Stimulated activated CD4-positive, alpha-beta T cell treated with anti-CD3 and anti-CD28 coated beads, Interleukin-4, amount 100 ng/mL, for 4 hours (primary cell): Measurements from ENCODE around the gene ST14.
A peak's percentile ranks its signal among the peaks of the same experiment; 100 is the strongest.
"Not testable (repeated sequence)": the region's sequence is repeated elsewhere in the genome, so short reads cannot be mapped to it uniquely, and the experiment has no call there.

Experiments used
- DNase-seq, 2 experiments: peaks; one replicate each; pipeline ENCODE4 v3.0.0-alpha.2; 2020

The ST14 gene

DNA sequence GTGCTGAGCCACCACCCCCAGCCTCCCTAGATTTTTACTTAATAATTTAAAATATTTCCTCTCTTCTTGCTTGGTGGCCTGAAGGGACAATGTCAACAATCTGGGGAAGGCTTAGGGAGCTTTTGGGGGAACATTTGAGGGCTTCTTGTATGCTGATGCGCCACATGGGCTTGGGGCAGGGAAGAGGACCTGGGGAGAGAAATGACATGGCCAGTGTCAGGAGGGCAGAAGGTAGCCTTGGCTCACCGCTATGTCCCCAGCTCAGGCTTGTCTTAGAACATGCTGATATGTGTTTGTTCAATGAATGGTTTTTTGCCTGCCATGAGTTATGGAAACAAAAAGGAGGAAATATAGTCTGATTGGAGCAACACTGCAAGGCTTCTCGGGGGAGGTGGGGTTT, 51.6 kb downstream of the ST14 start:
- no peak for DNase-seq

DNA sequence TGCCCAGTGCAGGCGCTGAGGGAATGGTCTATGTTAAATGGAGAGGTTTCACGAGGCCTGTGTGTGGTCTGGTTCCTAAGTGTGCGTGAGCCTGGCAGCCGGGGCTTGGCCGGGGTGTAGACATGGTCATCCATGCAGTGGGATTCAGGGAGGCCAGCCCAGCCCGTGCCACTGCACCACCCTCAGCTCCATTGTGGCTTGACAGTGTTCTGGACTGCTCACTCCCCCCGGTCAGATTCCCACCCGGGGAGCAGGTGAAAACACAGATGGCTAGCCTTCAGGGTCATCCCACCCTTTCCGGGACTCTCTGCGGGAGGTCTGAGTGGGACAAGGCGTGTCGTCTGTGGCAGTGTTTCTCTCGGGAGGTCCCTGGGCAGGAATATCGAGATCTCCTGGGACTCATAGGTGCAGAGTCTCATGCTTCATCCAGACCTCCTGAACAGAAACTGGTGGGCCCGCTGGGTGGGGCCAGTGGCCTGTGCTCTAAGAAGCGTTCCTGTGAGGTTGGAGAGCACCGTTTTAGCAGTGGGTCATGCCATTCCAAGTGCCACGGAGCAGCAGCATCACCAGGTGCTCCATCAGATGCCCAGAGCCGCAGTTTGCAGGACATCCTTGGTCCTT, 52.3 kb downstream of the ST14 start:
- DNase-seq = no peak

DNA sequence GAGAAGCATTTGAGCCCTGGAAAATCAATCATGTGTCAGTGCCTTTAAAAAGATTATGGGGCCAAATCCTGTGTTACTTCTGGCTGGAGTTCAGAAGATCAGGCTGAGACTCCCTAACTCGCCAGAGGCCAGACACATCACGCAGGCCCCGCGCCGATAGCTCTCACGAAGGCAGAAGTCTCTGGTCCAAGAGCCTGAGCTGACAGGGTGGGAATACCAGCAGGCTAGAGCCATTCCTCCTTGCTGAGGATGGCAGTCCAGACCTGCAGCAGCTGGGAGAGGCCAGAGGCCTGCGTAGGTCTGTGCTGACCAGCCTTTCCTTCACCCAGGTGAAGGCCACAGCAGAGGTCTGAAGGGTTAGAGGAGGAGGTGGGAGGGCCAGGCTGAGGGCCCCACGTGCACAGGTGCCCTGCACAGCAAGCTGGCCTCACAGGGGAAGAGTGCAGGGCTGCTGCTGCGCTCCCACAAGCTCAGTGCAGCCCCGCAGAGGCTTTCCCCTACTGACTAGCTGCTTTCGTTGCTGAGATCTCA, 52.9 kb downstream of the ST14 start:
- DNase-seq = no peak

DNA sequence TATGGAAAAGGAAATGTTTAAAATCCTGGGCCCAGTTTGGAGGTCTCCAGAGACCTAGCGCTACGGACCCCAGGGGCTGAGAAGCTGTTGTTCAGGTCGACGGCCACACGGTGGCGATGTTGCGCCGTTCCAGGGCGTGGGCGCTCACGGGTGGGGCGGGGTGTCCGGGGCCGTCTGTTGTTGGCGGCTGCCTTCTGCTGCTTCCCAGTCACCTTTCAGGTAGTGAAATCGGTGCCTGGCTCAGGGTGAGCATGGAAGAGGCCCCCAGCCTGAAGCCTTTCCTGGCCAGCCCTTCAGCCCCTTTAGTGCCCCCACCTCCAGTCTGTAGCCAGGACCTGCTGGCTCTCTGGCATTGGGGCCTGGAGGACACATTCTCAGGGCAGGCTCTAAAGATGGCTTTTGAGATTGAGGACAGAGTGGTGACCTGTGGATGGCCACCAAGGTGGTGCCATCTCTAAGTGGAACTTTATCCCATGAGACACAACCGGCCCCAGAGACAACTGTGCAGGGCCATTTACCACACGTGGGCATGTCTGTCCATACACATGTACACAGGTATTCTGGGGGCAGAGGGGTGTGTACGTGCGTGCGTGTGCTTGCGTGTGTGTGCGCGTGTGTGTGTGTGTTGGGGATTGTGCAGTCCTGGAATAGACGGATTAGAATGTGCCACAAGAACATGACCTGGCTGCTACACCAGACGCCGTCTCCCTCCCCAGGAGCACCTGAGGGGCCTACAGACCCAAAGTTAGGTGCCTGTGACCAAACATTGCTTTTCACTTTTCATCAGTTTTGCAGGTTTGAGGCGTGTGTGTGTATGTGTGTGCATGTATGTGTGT, 53.8 kb downstream of the ST14 start:
- DNase-seq = peak; percentile 65 to 70

DNA sequence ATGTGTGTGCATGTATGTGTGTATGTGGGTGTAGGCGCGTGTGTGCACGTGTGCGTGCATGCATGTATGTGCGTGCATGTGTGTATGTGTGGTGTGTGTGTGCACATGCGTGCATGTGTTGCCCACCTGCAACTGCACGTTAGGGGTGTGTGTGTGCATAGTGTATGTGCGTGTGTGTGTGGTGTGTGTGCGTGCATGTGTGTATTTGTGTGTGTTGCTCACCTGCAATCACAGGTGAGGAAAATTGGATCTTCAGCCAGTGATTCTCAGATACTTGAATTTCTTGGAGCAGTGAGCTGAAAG, 54.3 kb downstream of the ST14 start:
- no peak for DNase-seq

DNA sequence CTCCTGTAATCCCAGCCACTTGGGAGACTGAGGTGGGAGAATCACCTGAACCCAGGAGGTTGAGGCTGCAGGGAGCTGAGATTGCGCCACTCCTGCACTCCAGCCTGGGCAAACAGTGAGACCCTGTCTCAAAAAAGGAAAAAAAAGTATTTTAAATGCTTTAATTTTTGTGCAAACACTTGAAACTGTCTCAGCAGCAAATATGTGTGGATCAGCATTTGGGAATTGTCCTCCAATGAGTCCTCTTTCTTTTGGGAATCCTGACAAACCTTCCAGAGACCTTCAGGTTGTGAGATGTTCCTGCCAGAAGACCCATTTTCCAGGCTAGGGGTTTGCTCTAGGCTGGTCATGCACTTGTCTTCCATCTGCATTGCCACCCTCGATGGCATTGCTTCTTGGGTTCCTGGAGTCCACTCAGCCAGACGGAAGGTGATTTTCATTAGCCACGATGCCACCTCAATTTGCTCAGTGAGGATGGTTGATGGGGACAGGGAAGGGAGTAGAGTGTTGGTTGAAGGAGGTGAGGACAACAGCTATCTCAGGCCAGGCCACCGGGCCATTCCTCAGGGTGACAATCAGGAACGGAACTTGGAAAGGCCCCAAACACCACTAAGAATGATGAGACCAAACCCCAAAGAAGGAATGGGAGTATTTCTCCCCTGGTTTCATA, 55.4 kb downstream of the ST14 start:
- DNase-seq = no peak

DNA sequence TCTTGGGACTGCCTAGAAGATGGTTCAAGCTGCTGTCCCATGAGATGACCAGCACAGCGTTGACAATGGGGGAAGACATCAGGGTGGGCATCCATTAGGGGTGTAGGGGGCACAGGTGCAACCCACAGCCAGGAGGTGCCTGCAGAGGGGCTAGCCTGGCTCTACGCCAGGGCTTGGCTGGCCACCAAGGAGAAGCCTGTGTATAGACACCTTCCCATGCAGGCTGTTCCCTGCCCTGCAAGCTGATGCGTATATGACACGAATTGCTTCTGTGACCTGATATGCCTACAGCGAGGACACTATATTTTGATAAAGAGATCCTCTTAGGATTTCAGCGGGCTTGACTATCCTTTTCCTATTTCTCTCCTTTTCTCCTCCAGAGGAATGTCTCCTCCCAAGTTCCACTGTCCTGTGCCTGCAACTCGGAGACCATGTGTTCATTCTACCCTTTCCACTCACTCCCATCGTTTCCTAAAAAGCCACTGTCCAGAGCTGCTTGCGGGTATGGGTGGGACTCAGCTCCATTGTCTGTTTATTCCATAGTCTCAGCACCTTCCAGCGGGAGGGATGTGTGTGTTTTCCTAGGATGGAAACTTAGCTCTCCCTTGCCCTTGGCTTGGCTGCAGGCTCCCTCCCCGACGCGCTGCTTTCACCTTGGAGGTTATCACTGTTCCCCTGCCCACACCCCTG, 56.1 kb downstream of the ST14 start:
- no peak for DNase-seq

DNA sequence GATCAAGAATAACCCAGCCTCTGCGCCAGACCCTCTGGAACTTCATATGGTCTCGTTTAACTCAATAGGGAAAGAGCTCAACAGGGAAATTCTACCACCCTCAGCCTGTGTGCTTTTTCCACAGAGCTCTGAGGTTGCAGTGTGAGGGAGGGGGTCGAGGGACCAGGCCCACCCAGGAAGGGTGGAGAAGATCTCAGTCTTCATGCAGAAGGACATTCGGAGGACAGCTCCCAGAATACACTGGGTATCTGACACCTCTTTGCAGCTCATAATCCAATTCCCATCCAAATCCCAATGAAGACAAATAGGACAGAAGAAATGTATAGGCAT, 56.6 kb downstream of the ST14 start:
- DNase-seq = no peak

DNA sequence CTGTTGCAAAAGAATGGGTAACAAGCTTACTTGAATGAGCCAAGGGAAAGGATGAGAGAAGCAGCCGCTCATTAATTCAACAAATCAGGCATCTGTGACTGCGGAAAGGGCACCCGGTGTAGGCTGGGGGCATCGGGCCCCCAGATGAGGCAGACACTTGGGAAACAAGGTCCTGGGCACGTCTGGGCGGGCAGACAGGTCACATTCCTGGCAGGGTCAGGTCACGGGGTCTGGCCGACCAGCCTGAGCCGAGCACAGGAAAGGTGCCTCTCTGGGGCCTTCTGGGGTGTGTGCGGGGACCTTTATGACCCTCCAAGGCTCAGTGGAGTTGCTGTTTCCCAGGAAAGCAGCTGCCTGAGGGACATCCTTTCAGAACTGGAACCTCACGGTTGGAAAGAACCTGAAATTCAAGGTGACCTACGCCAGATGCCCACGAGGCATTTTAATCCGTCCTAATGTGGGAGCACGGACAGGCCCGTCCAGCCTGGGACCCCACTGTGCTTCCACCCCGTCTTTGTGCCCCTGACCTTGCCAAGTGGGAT, 57.1 kb downstream of the ST14 start:
- no peak for DNase-seq

DNA sequence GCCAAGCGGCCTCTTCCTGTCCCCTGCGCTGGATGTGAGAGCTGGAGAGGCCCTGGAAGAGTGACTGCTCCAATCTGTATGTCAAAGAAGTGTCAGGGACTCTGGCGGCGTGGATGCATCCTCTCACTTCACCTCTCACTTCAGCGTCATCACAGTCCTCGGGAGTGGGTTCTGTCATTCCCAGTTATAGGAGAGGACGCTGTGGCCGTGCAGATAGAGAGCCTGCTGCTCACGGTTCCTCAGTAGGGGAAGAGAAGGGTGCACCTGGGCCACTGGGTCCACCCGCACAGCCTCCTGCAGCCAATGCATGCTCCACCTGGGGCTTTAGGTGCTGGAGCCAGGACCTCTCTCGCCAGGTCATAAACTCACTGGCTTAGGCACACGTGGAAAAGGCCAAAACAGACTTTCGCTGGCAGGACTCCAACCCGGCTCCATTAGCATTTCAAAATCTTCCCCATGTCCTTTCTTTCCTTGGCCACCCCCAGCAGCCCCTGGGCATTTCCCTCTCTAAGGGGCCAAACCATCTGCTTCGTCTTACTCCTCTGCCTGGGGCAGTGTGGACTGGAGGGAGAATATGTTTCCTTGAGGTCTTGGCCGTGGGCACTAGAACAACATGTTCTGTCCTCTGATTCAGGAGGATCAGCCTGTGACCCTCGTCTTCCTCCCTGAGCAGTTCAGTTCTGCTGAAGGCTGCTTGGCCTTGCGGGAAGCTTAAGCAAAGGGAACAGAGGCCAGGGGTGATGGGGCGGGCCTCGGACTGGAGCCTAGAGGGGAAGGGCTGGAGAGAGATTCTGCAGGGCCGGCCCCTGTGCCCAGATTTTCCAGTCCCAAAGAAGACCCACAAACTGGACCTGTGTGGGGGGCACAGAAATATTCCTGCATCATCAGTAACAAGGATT, 57.8 kb downstream of the ST14 start:
- DNase-seq = no peak

DNA sequence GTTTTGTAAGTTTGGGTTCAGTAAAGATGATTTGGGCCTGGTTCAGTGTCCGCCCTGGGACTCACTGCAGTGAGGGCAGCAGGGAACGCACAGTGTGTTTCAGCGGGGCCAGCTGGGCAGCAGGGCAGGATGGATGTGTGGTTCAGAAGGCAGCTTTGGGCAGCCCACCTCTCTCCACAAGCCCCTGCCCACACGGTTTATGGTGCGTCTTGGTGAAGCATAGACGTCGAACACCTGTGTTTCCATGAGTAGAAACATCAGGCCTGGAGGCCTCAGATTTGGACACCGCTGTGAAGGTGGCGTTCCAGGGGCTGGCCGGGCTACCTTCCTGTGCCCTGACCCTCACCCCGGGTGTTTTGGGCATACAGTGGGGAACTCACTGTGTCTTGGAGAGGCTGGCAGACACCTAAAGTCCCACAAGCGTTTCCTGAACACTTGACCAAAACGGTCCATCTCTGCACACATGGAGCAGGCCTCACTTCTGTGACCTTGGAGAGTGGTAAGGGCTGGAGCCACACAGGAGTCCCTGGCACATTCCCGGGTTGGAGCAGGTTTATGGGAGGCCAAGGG, 59.0 kb downstream of the ST14 start:
- no peak for DNase-seq

DNA sequence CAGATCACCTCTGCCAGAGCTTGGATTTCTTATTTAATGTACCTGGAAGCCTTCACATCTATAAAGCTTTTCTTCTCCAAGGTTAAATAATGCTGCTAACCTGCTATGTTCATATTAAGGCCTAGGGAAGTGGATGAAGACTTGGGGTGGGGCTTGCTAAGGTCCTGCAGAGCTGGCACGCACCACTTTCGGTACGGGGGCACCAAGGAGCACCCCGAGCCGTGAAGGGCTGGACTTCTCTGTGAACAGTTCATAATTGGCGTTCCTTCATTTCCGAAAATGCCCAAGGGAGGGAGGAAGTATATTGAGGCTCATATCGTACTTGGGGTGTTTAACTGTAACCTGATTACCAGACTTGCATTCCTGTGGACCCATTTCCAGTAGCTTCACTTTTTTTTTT, 59.6 kb downstream of the ST14 start:
- DNase-seq = no peak

DNA sequence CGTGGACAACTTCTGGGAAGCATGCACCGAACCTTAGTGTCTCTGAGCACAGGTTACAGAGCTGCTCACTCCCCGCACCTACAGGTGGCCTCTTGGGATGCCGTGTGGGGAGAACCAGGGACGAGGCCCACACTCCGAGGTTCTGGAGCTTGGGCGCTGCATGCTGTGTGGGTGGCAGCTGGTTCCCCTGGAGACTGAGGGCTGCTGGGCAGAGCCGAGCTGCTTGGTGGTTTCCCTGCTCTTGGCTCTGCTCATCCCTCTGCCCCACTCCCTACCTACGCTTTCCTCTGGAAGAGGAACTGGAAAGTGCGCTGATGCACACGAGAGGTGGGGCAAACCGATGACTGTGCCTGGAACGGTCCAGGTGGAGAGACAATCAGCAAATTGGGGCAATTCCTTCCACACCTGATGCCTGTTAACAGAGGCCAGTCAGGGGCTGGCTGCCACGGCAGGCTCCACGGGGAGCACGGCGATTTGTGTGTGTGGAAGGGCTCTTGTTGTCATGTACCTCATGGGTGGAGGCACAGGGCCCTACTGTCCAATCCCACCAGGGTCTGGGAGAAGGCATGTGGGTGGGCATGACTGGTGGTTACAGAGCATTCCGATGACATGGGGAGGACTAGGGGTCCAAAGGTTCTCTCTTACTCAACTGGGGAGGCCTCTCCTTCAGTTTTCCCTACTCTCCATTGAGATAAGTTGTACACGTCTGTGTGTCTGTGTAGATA, 60.9 kb downstream of the ST14 start:
- DNase-seq = no peak

DNA sequence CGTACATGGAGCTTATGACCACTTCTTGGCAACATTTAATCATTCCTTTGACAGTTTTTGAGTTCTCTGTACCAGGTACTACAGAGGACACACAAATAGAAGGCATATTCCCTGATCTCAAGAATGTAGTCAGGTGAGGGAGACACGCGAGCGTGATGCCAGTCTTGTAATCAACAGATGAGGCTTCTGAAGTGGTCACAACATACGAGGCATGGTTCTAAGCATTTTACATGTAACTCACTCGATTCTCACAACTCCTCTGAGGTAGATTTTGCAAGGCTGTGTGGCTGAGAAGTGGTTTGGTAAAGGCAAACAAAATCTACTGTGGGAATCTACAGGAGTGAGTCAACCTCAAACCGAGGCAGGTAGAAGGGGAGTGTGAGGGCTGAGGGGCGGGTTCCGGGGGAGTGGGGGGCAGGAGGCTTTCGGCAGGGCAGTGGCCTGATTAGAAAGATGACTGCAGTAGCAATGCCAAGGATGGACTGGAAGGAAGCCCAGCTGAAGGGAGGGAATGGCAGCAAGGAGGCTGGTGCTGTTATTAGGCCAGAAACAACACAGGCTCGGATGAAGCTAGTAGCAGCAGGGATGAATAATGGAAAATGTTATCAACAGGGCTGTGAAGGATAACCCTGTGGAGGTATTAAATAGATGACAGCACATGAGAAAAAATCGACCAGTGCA, 63.8 kb downstream of the ST14 start:
- DNase-seq = no peak

DNA sequence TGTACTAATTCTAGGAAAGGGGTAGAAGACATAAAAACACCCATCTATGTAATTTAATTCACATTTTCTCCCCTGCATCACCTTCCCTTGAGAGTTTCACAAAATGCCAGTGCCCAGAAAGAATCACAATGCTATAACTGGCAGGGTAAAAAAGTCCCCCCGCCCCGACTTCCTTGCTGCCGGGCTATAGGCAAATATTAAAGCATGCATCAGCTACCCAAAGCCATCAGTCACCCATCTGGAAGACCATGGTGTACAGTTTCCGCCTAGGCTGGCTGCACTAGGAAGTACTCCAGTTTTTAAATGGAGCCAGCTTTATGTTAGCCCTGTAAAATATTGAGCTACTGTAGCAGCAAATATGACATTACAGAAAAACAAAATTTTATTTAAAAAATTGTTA, 67.8 kb downstream of the ST14 start:
- DNase-seq = no peak

DNA sequence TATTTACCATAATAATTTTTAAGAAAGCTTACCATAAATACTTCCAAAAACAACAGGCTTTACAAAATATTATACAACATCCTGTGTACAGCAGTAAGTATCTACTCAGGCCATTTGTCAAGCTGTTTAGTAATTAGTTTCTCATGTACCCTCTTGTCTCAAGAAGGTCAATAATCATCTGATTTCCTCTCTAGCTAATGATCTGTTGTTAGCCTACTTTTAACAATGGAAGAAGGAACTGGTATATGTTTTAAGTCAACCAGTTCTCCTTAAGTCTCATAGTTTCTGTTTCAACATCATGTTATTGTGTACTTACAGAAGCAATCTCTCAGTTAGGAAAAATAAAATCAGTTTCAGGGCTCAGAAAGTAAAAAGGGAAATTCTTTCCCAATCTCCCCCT, 73.9 kb downstream of the ST14 start:
- not testable (repeated sequence) for DNase-seq

DNA sequence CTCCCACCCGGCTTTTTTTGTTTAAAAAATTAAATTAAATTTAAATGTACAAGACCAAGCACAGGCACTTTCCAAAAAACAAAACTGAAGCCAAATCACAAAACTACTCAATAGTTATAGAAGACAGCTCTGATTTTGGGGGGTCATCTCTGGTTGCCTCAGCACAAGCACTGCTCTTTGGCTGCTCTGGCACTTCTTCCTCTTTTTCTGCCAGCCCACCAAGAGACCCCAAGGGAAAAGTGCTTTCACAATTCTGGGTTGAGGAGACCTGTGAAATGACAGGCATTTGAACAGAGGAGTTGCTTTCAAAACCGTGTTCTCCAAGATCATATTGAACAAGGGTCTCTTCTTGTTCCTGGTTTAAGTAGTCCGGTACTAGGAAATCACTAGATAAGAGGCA, 74.3 kb downstream of the ST14 start:
- DNase-seq = not testable (repeated sequence)

DNA sequence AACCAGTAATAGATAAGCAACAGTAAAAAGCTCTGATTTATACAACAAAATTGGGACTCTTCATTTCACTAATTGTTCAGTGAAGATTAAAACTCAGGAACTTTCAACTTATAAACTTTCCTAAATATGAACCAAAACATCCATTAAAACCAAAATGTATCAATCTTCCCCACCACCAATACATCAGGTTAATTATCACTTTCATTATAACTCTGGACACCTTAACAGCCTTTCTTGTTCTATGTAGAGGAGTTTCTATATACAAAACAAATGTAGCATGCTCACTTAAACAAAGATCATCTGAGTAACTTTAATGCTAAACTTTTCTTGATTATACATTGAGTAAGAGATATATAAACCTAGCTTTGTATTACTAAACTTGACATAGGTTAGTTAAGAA, 74.7 kb downstream of the ST14 start:
- no peak for DNase-seq

DNA sequence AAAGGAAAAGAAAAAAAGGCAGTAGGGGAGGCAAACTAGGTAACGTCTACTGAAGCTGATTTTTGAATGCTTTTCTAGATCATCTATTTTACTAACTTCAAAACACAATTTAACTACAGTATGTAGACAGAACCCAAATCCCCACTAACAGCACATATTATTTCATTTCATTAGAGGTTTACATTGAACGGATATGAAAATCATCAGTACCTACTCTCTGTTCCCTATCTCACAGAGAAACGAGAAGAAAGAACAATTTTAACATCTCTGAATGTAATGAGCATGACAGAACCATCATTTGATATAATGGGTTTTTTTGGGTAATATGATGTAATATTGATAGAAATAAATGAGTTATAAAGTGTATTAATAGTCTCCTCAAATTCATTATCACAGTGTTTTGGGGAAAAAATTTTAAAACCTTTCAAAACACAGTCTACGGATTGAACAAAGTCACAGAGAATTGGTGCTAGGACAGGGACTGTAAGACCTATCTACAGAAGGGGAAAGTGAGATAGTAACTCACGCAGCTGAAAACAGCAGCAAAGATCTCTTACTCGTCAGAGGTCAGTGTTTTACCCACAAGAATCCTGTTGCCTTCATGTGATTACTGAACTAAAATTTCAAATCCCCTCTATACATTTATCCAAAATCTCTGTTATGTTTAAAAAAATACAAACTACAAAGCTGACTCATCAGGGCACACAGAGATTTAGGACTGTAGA, 77.9 kb downstream of the ST14 start:
- no peak for DNase-seq

DNA sequence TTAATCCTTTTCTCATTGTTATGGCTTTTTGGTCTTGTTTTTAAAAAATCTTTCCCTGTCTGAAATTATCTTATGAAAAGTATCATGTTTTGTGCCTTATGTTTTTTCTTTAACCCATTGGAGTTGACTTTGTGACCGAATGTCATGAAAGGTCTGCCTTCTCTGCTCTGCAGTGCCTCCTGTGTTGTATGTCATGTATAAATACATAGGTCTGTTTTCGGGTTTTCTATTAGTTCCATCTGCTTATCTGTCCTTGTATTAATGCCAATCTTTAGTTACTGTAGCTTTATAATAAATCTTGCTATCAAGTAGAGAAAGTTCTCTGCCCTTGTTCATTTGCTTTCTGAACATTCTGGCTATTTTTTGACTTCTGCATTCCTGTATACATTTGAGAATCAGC, 82.1 kb downstream of the ST14 start:
- DNase-seq = no peak
